Choroid plexus epithelial cell (primary cell): ENCODE results near the gene ADCY3.

Experiments
- DNase-seq: peaks from one replicate; pipeline ENCODE4 v3.0.0-alpha.2; 2010; ENCODE audit warnings: low read depth
- H3K4me3 ChIP-seq: 2 replicates; pipeline ENCODE4 v1.5.1; 2011; ENCODE audit warnings: low read depth, mild to moderate bottlenecking, control low read depth, low read length, moderate library complexity
- CTCF ChIP-seq: conservative IDR thresholded peaks from 2 replicates; pipeline ENCODE4 v1.5.1; 2011; ENCODE audit warnings: low read depth, mild to moderate bottlenecking, control low read depth, inconsistent platforms, low read length, moderate library complexity

Gene ADCY3

GRCh38 chr2:24915796-24916195 is 4.2 kb downstream of the ADCY3 start:
- H3K4me3 ChIP-seq: no peak overlapping the region
- TF ChIP-seq CTCF: no peak
- DNase-seq: no peak

GRCh38 chr2:24915175-24915574 is 4.9 kb downstream of the ADCY3 start:
- no peak for TF ChIP-seq CTCF
- no peak overlapping the region for H3K4me3 ChIP-seq
- no peak for DNase-seq

- no peak overlapping the region for H3K4me3 ChIP-seq
- no peak for TF ChIP-seq CTCF
- no peak for DNase-seq
These were observed 5.3 kb downstream of the ADCY3 start for GRCh38 chr2:24914713-24915112.

GRCh38 chr2:24913911-24914310 is 6.1 kb downstream of the ADCY3 start:
- TF ChIP-seq CTCF: no peak
- no peak for DNase-seq
- H3K4me3 ChIP-seq: no peak overlapping the region

DNA sequence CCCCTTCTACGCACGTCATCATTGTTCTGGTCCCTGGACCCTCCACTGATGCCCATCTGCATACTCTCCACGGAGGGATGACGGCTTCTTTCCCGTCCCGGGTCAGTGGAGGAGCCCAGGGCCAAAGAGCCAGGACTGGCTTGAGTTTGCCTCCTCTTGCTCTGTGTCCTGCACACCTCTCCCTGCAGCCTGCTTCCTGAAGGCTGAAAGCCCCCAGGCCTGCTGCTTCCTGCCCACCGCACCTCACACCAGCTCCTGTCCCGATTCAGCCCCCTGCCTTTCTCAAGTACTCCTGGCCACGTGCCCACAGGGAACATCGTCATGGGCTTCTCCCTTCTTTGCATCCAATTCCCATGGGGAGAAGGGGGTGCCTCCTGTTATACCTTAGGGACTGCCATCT is 7.1 kb downstream of the ADCY3 start:
- no peak for DNase-seq
- TF ChIP-seq CTCF: no peak
- no peak overlapping the region for H3K4me3 ChIP-seq

DNA sequence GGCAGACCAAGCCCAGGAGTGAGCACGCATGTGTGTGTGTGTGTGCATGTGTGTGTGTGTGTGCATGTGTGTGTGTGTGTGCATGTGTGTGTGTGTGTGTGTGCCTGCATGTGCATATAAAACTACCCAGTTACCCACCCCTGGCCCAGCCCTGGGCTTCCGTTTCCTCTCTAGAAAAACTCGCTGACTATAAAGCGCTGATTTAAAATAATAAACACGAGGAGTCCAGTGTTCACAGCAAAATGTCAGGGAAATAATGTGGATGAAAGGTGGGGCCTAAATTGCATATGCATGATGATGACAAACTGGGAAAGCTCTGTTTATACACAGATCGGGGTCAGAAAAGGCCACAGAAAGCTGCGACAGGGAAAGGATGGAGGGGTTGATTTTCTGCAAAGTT is 7.5 kb downstream of the ADCY3 start:
- no peak for DNase-seq
- TF ChIP-seq CTCF: no peak
- H3K4me3 ChIP-seq: no peak overlapping the region

- H3K4me3 ChIP-seq: no peak overlapping the region
- DNase-seq: no peak
- no peak for TF ChIP-seq CTCF
These were observed 9.8 kb downstream of the ADCY3 start for GRCh38 chr2:24910245-24910644.
